Measurements from ENCODE around the gene SOHLH2. TPM values are rescaled to one million over a fixed set of nuclear protein-coding genes. Genes with fewer than 3 reads are reported as not detected.

Gene SOHLH2
- polyA plus RNA-seq (2011; rRNA removed) (0.05 TPM in 1 of 2 replicates, not detected in the other), polyA minus RNA-seq (2011; rRNA and poly(A)+ RNA removed) (not detected in 2 replicates)

GRCh38 chr13:36214163-36214921 is at the start of gene SOHLH2:
TSS of gene SOHLH2 (minus strand) at chr13:36214556. CDS start at chr13:36214526, 30 bp downstream.
- no peaks in the 10 kb centered on the region for H3K36me3 ChIP-seq (ENCODE audit: control insufficient read depth, insufficient read depth, low read length)
- no peaks in the 10 kb centered on the region; the same call in 1 of the 2 replicates for H3K27me3 ChIP-seq (ENCODE audit: control insufficient read depth, insufficient read depth, low read length)
- TF ChIP-seq CTCF (IDR thresholded peaks at IDR 0.05; ENCODE audit: insufficient read depth, low read depth, low read length), result no peak
- ChIA-PET POLR2A (no interaction called here), CTCF (interaction anchor here (0.8 to 2.1 kb wide), 3 partner anchors 9 to 235 kb away, joined by 4 to 5 read pairs (median 4); no protein-coding TSS in a partner anchor)
- no peak within 1 kb of the TSS for H3K4me3 ChIP-seq (ENCODE audit: low read depth, low read length)
- no peak for DNase-seq (ENCODE audit: low read depth)

- Histone ChIP-seq H3K4me3 (ENCODE audit: low read depth, low read length) (no peak overlapping the region), H3K36me3 (ENCODE audit: control insufficient read depth, insufficient read depth, low read length) (no peaks in the 10 kb centered on the region), H3K27me3 (ENCODE audit: control insufficient read depth, insufficient read depth, low read length) (no peaks in the 10 kb centered on the region)
- DNase-seq (ENCODE audit: low read depth), result no peak
- POLR2A ChIA-PET, result no interaction called here
- CTCF ChIA-PET, result interaction anchor here (1.0 to 1.8 kb wide), 3 partner anchors 13 to 20 kb away, joined by 3 to 5 read pairs (median 3); no protein-coding TSS in a partner anchor
- TF ChIP-seq CTCF (IDR thresholded peaks at IDR 0.05; ENCODE audit: insufficient read depth, low read depth, low read length), result no peak
Observed at GRCh38 chr13:36261976-36262375, 47.6 kb upstream of the SOHLH2 start.

GRCh38 chr13:36261011-36261410 is 46.7 kb upstream of the SOHLH2 start:
- DNase-seq (ENCODE audit: low read depth), result no peak
- no peak for TF ChIP-seq CTCF (IDR thresholded peaks at IDR 0.05; ENCODE audit: insufficient read depth, low read depth, low read length)
- no peak overlapping the region for H3K4me3 ChIP-seq (ENCODE audit: low read depth, low read length)
- no peaks in the 10 kb centered on the region for H3K36me3 ChIP-seq (ENCODE audit: control insufficient read depth, insufficient read depth, low read length)
- POLR2A ChIA-PET, result no interaction called here
- no peaks in the 10 kb centered on the region for H3K27me3 ChIP-seq (ENCODE audit: control insufficient read depth, insufficient read depth, low read length)
- CTCF ChIA-PET, result interaction anchor here (0.7 to 1.2 kb wide), 2 partner anchors 10 to 14 kb away, joined by 3 read pairs; no protein-coding TSS in a partner anchor

GRCh38 chr13:36259361-36260137 is 45.2 kb upstream of the SOHLH2 start:
- TF ChIP-seq CTCF (IDR thresholded peaks at IDR 0.05; ENCODE audit: insufficient read depth, low read depth, low read length), result no peak
- no peak overlapping the region for H3K4me3 ChIP-seq (ENCODE audit: low read depth, low read length)
- ChIA-PET CTCF (interaction anchor here (1.5 kb wide), 1 partner anchor 14 kb away, joined by 3 read pairs; no protein-coding TSS in a partner anchor), POLR2A (no interaction called here)
- no peaks in the 10 kb centered on the region for H3K27me3 ChIP-seq (ENCODE audit: control insufficient read depth, insufficient read depth, low read length)
- no peaks in the 10 kb centered on the region for H3K36me3 ChIP-seq (ENCODE audit: control insufficient read depth, insufficient read depth, low read length)
- no peak for DNase-seq (ENCODE audit: low read depth)

GRCh38 chr13:36258831-36259230 is 44.5 kb upstream of the SOHLH2 start:
- POLR2A ChIA-PET, result no interaction called here
- no peak for TF ChIP-seq CTCF (IDR thresholded peaks at IDR 0.05; ENCODE audit: insufficient read depth, low read depth, low read length)
- CTCF ChIA-PET, result interaction anchor here (1.5 kb wide), 1 partner anchor 15 kb away, joined by 3 read pairs; no protein-coding TSS in a partner anchor

More at GRCh38 chr13:36258831-36259230, 44.5 kb upstream of the SOHLH2 start:
- Histone ChIP-seq H3K27me3 (ENCODE audit: control insufficient read depth, insufficient read depth, low read length) (no peaks in the 10 kb centered on the region), H3K36me3 (ENCODE audit: control insufficient read depth, insufficient read depth, low read length) (no peaks in the 10 kb centered on the region), H3K4me3 (ENCODE audit: low read depth, low read length) (no peak overlapping the region)
- no peak for DNase-seq (ENCODE audit: low read depth)
